ENCODE measurements around the gene NXPE4.

DNA sequence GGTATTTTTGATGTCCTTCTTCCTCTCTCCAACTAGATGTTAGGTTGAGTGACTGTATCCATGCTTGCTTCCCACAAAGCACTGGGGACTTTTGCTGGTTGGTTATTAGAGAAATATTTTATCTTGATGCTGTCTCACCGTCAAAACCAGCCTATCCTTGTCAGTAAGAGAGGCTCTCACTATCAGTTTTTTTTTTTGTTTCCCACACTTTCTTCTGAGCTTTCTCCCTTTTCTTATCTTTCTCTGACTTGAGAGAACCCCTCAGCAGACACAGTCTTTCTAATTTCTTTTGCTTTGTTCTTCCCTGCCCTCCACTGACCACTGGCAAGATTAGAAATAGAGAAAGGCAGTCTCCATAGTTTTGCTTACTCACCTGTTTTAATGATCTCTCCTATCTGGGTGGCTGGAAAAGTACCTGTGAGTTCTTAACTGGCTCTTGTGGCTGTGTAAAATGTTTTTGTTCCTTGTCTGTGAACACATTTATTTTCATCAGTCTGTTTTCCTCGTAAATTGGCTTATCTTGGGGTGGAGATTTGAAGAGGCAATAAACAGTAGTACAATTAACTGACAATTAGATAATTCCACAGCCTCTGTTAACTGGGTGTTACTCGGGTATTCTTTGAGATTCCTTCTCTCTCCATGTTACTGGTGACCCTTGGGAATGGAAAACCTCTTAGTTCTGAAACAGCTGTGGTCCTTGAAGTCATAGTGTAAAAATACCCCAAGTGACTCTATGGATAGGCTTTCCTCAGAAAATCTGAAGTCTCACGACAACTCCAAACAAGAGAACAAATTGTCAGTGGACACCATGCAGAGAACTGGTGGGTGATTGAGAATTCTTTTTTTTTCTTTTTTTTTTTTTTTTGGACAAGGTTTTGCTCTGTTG, 35.9 kb downstream of the NXPE4 start, which contains the start of gene NXPE1:
- no peak for TF ChIP-seq POLR2A (IDR thresholded peaks at IDR 0.05; ENCODE audit: low read length)
- no peak for TF ChIP-seq GATA1 (IDR thresholded peaks at IDR 0.05; ENCODE audit: low read depth, low read length)

Data from erythroblast (primary cell).